T-helper 9 cell (primary cell): ENCODE measurements around the gene EXOC7.
A peak's percentile ranks its signal among the peaks of the same experiment; 100 is the strongest.
"Not testable (repeated sequence)": the region's sequence is repeated elsewhere in the genome, so short reads cannot be mapped to it uniquely, and the experiment has no call there.

Source experiments
- DNase-seq: peaks from one replicate; pipeline ENCODE4 v3.0.0-alpha.2; 2020

EXOC7 gene

DNA sequence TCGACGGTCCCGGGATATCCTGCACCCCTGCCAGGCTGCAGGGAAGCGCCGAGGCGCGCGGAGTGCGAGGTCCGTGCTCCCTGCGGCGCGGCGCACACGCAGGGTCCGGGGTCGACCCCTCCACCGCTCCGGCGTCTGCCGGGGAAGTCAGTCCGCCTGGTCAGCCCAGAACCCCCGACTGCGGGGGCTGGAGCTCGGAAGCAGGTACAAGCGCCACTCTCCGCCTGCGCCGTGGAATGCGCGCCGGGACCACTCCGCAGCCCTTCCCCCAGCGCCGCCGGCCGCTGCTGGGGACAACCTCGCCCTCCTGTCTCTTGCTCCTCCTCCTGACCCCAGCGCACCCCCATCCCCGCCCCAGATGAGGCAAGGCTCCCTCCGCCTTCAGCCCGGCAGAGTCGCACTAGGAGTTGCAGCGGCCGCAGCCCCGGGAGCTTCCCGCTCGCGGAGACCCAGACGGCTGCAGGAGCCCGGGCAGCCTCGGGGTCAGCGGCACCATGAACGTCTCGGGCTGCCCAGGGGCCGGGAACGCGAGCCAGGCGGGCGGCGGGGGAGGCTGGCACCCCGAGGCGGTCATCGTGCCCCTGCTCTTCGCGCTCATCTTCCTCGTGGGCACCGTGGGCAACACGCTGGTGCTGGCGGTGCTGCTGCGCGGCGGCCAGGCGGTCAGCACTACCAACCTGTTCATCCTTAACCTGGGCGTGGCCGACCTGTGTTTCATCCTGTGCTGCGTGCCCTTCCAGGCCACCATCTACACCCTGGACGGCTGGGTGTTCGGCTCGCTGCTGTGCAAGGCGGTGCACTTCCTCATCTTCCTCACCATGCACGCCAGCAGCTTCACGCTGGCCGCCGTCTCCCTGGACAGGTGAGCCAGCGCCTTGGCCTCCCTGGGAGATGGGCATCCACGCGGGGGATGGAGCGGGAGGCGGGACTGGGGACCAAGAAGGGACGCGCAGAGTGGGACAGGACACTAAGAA, 28.9 kb downstream of the EXOC7 start, which contains the start of gene GALR2:
Gene GALR2 (plus strand): TSS at position 392 of the 974 bp plus-strand sequence. CDS start 103 bp downstream, at position 495.
- DNase-seq, result no peak

- peak; percentile 68 for DNase-seq
Observed at GRCh38 chr17:76072148-76072858, 31.3 kb downstream of the EXOC7 start, which contains the start of gene SRP68. TSS of gene SRP68 (minus strand) at chr17:76072517. CDS start at chr17:76072491, 26 bp downstream.

- DNase-seq, result no peak
Observed at GRCh38 chr17:76071531-76072147, 31.9 kb downstream of the EXOC7 start.

- DNase-seq, result no peak
Observed at GRCh38 chr17:76065775-76066174, 37.8 kb downstream of the EXOC7 start.

- DNase-seq, result no peak
Observed at GRCh38 chr17:76063875-76064546, 39.6 kb downstream of the EXOC7 start.

DNA sequence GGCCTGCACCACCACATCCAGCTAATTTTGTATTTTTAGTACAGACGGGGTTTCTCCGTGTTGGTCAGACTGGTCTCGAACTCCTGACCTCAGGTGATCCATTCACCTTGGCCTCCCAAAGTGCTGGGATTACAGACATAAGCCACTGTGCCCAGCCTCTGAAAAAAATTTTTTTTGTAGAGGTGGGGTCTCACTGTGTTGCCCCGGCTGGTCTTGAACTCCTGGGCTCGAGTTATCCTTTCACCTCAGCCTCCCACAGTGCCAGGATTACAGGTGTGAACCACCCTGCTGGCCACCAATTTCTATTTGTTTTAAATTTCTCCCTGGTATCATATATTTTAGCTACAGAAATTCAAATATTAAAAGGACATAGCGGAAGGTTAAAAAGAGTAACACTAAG, 45.3 kb downstream of the EXOC7 start:
- DNase-seq, result not testable (repeated sequence)

DNA sequence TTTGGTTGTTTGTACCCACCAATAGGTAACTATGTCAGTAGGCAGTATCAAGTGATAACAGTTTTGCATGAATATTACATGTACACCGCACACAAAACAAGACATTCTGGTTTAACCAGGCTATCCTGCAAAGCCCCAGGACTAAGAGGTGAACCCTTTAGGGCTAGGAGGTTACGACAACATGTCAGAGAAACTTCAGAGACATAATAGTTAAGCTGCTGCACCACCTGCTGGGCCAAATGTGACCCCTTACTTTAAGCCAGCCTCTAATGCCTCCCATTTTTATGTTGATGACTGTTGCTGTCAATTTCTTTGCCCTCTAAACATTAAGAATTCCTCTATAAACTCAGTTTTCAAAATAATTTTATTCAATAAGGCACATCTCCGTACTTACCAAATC, 46.7 kb downstream of the EXOC7 start:
- DNase-seq, result no peak

DNA sequence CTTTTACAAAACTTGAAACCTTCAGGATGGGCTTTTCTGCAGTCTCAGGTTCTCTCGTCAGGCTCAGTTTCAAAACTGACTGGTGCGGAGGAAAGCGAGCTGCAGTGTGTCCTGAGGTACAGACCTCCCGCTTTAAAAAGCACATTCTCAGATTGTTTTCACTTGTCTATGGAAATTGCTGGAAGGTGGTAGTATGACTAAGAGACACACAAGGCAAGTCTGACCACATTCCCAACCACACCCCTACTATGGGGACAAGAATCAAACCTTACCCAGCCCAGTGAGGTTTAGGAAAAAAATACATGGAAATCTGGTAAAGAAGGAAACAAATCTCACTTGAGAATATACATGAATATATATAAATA, 49.5 kb downstream of the EXOC7 start:
- no peak for DNase-seq

GRCh38 chr17:76053246-76054111, 50.1 kb downstream of the EXOC7 start:
- no peak for DNase-seq

GRCh38 chr17:76051561-76051960, 52.0 kb downstream of the EXOC7 start:
- no peak for DNase-seq

DNA sequence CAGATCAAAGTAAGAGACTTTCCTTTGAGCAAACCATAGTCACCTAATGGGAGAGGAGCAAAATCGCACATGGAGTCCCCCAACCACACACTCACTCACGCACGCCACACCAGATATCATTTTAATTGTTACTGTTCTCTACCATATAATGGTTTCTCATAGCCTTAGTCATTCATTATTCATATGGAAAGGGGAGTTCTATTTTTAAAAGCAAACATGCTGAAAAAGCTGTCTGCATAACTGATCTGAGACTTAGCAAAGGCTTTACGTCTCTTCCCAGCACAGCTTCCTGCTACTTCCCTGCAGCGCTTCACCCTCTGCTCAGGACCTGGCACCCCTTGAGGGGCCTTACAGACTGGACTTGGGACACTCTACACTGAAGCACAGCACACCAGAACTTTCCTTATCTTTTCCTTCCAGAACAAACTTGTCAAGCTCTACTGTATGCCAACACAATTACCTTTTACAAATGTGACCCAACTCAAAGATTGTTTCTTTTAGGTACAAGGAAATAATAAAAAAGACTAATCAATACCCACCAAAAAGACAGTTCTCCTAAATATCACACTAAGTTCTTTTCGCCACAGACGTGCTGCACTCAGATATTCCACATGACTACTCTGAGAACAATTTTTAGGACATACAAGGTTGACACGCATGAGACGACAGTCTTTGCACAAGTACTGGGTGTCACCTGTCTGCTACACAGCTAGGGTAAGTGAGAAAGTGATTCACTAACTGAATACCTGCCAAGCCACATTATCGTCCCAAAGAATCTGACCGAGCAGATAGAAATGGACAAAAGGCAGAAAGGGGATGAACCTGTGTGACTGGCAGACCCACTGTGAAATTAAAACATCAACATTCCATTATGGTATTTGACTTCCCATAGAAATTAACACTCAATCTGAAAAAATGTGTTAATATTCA, 52.8 kb downstream of the EXOC7 start:
- no peak for DNase-seq

DNA sequence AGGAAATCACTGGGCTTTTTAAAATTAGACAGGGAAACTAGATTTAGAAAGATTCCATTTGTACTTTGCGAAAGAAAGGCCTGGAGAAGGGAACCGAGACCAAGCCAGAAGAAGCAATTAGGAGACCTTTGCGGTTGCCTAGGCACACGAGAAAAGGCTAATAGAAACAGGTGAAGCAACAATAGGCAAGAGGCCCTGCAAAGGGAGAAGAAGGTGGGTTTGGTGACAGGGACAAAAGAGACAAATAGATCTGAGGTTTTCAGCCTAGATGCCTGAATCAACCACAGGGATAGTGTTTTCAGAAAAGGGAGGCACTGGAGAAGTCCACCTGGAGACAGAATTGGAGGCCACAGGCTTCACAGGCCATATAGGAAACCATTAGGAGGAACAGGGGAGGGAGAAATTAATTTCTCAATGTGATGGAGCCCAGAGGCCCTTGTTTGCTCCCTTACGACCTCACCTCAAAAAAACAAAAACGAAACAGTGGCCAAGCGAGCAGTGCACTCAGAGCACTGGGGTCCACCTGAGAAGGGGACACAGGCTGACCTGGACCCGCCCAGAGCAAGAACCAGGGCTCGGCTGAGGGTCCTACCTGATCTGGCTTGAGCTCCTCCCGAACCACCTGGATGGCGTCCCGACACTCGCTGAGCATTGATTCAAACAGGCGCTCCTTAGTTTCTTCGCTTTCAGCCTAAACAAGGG, 53.6 kb downstream of the EXOC7 start:
- no peak for DNase-seq

DNA sequence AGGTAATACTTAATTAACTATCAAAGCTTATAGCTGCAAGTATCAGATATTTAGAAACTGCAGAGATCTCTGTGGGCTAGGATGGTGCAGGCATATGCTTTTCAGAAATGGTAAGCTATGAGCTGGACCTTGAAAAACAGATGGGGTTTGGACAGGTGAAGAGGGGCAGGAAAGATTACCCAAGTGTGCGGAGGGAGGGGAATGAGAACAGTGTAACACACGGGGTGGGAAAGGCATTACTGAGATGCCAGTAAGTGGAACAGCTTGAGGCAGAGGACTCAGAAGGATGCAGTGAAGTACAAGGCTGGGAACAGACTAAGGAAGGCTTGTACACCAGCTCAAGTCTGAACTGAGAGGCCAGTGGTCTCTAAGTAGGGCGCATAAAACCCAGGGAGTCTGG, 54.3 kb downstream of the EXOC7 start:
- DNase-seq, result no peak

GRCh38 chr17:76048711-76049110, 54.9 kb downstream of the EXOC7 start:
- no peak for DNase-seq

DNA sequence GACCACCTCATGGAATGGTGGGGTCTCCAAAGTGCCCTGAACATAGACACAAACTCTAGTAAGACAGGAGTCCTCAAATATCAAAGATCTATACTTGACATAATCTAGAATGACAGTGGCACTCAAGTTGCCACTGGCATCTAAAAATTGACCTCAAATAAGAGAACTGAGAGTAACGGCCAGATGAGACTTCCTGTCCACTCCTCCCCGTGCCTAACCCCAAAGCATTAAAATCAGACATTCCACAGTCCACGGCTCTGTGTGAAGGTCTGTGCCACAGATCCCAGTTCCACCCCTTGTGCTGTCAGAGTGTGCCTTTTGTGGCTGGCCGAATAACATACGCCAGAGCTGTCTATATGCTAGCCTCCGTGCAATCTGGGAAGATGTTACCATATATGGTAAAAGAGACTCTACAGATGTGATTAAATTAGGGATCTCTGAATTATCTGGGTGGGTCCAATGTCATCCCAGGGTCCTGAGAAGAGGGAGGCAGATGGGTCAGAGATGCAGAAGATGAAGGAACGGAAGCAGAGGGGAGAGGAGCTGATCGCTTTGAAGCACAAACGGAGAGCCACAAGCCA, 55.5 kb downstream of the EXOC7 start:
- DNase-seq, result no peak

DNA sequence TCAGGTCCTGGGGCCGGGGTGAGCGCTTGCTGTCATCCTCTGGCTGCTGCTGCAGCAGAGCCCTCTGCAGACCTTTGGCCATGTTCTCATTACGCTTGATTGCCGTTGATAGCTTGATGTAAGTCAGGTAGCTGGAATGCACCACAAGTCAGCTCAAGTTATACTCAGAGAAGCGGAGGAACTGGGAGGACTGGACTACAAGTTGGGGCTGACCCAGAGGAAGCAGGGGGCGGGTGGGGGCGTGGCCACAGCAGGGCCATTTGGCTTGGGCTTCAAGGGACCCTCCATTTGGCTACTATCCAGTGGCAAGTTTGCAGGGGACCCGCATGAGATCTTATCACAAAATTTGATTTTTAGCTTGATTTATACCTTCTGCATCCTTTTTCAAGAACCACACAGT, 57.5 kb downstream of the EXOC7 start:
- no peak for DNase-seq

DNA sequence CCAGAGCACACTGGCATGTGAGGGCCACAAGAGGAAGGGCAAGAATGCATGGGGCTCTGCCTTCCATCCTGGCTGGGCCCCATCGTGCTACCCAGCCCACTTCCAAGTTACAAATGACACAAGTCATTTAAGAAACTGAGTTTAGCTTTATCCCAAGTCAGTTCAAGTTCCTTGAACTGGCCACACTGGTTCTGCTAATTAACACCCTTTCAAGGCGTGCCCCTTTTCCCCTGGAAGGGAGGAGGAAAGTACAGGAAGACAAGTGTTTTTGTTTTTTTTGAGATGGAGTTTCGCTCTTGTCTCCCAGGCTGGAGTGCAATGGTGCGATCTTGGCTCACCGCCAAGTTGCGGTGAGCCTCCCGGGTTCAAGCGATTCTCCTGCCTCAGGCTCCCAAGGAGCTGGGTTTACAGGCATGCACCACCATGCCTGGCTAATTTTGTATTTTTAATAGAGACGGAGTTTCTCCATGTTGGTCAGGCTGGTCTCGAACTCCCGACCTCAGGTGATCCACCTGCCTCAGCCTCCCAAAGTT, 59.0 kb downstream of the EXOC7 start:
- not testable (repeated sequence) for DNase-seq

DNA sequence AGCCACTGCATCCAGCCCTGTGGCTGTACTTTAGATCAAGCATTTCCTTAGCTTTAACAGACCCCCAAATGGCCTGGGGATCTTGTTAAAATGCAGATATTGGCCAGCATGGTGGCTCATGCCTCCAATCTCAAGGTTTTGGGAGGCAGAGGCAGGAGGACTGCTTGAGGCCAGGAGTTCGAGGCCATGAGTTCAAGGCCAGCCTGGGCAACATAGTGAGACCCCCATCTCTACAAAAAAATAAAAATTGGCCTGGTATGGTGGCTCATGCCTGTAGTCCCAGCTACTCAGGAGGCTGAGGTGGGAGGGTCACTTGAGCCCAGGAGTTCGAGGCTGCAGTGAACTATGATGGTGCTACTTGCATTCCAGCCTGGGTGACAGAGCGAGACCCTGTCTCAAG, 60.7 kb downstream of the EXOC7 start:
- not testable (repeated sequence) for DNase-seq

DNA sequence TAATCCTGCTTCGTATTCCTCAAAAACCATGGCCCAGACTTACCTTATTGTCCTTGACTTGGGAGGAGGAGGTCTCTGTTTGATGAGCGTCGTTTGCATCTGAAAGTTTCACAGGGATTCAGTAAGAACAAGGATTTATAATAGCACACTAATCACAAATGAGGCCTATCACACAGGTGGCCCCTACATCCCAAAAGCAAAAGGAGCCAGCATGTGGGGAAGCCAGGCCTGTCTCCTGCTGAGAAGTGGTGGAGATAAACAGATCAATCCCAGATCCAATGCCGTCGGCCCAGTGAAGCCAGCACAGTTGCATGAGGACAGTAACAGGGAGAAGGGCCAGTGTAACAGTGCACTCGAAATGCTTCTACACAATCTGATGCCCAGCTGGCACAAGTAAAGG, 63.2 kb downstream of the EXOC7 start:
- DNase-seq, result no peak
